IMR-90 (cell line): ENCODE data around the gene NXPE4. TPM values are rescaled to one million over a fixed set of nuclear protein-coding genes. Genes with fewer than 3 reads are reported as not detected.
"Not testable (repeated sequence)": the region's sequence is repeated elsewhere in the genome, so short reads cannot be mapped to it uniquely, and the experiment has no call there.

Experiments used
- ATAC-seq: fragments of 200-7000 bp; cut with Tn5 transposase; 2 replicates; pipeline ENCODE4 v1.9.1; 2020; ENCODE audit warnings: low read depth, mild to moderate bottlenecking, moderate library complexity
- BruUV-seq: library from RNA; stranded (reverse); fragments of 400-500 nt; replicated peaks from 2 replicates; lab custom pipeline; 2021; lab: Mats Ljungman, UMichigan
- CTCF ChIA-PET: fragments of 300-600 bp; formaldehyde crosslinking; extraction: SDS; loops from one replicate; lab custom pipeline; 2021; ENCODE audit warnings: antibody characterized with exemption; lab: Yijun Ruan, JAX
- POLR2A ChIA-PET: fragments of 300-600 bp; sonication (Branson Sonifier 250); formaldehyde crosslinking; loops from one replicate; lab custom pipeline; 2022; ENCODE audit warnings: antibody characterized with exemption; ENCODE audit not compliant: unreplicated experiment; lab: Charles Lee
- DNase-seq: peaks from one replicate; pipeline ENCODE4 v3.0.0; 2013
- H2AFZ ChIP-seq: replicated peaks from 2 replicates; pipeline ENCODE3; 2013; ENCODE audit warnings: low read length, mild to moderate bottlenecking; ENCODE audit not compliant: poor library complexity
- H2AK5ac ChIP-seq: 2 replicates; pipeline ENCODE4 v1.6.1; 2013; ENCODE audit warnings: low read depth, low read length, inconsistent platforms
- H2AK9ac ChIP-seq: replicated peaks from 2 replicates; pipeline ENCODE3; 2013; ENCODE audit warnings: mild to moderate bottlenecking, low read depth, low read length, moderate library complexity; ENCODE audit not compliant: poor library complexity
- H2BK120ac ChIP-seq: 2 replicates; pipeline ENCODE4 v1.6.1; 2013; ENCODE audit warnings: low read depth, low read length, inconsistent platforms
- H2BK15ac ChIP-seq: 3 replicates; pipeline ENCODE4 v1.6.1; 2013; ENCODE audit warnings: low read depth, low read length, inconsistent platforms
- H2BK20ac ChIP-seq: 2 replicates; pipeline ENCODE4 v1.6.1; 2013; ENCODE audit warnings: low read depth, mild to moderate bottlenecking, inconsistent platforms, low read length, moderate library complexity
- H2BK5ac ChIP-seq: 2 replicates; pipeline ENCODE4 v1.6.1; 2013; ENCODE audit warnings: mild to moderate bottlenecking, low read depth, low read length, inconsistent platforms; ENCODE audit not compliant: poor library complexity, severe bottlenecking
- H3K14ac ChIP-seq: replicated peaks from 2 replicates; pipeline ENCODE4 v1.6.1; 2013; ENCODE audit warnings: low read depth, low read length, inconsistent platforms
- H3K18ac ChIP-seq: 2 replicates; pipeline ENCODE4 v1.6.1; 2013; ENCODE audit warnings: low read depth, low read length, control low read depth
- H3K23ac ChIP-seq: 2 replicates; pipeline ENCODE4 v1.6.1; 2013; ENCODE audit warnings: low read depth, low read length, inconsistent platforms
- H3K27ac ChIP-seq: 2 replicates; pipeline ENCODE4 v1.5.1; 2013; ENCODE audit warnings: mild to moderate bottlenecking, control low read depth, low read length; ENCODE audit not compliant: insufficient read depth
- H3K27me3 ChIP-seq: 2 replicates; pipeline ENCODE4 v1.6.1; 2013; ENCODE audit warnings: low read length; ENCODE audit not compliant: control insufficient read depth, insufficient read depth
- H3K36me3 ChIP-seq: 2 replicates; pipeline ENCODE4 v1.6.1; 2013; ENCODE audit warnings: low read length, mixed read lengths; ENCODE audit not compliant: control insufficient read depth, insufficient read depth
- H3K4ac ChIP-seq: 2 replicates; pipeline ENCODE4 v1.6.1; 2013; ENCODE audit warnings: low read depth, low read length, inconsistent platforms
- H3K4me1 ChIP-seq: 2 replicates; pipeline ENCODE4 v1.6.1; 2013; ENCODE audit warnings: low read length, mixed read lengths; ENCODE audit not compliant: control insufficient read depth, insufficient read depth
- H3K4me2 ChIP-seq: 2 replicates; pipeline ENCODE4 v1.6.1; 2013; ENCODE audit warnings: low read depth, mild to moderate bottlenecking, control low read depth, low read length, moderate library complexity
- H3K4me3 ChIP-seq: 2 replicates; pipeline ENCODE4 v1.5.1; 2013; ENCODE audit warnings: low read depth, mild to moderate bottlenecking, control low read depth, low read length, moderate library complexity; ENCODE audit not compliant: insufficient read depth
- H3K56ac ChIP-seq: 2 replicates; pipeline ENCODE4 v1.6.1; 2013; ENCODE audit warnings: low read length, inconsistent platforms; ENCODE audit not compliant: insufficient read depth; ENCODE audit errors: extremely low read depth
- H3K79me1 ChIP-seq, 2 experiments: 2 replicates each; pipeline ENCODE4 v1.6.1; 2013; ENCODE audit warnings: low read length in 2 of 2, inconsistent platforms in 1 of 2, low read depth in 1 of 2
- H3K9ac ChIP-seq: 2 replicates; pipeline ENCODE4 v1.6.1; 2013; ENCODE audit warnings: low read depth, low read length, control low read depth
- H3K9me1 ChIP-seq: 2 replicates; pipeline ENCODE4 v1.6.1; 2013; ENCODE audit warnings: low read length, inconsistent platforms; ENCODE audit not compliant: insufficient read depth
- H3K9me3 ChIP-seq: 2 replicates; pipeline ENCODE4 v1.6.1; 2013; ENCODE audit warnings: low read length; ENCODE audit not compliant: control insufficient read depth, insufficient read depth
- H4K20me1 ChIP-seq: 2 replicates; pipeline ENCODE4 v1.6.1; 2013; ENCODE audit warnings: low read length, inconsistent platforms; ENCODE audit not compliant: insufficient read depth
- H4K5ac ChIP-seq: 2 replicates; pipeline ENCODE4 v1.6.1; 2013; ENCODE audit warnings: mild to moderate bottlenecking, low read depth, low read length, control low read depth
- H4K8ac ChIP-seq, 2 experiments: 2 replicates each; pipeline ENCODE4 v1.6.1; 2013; ENCODE audit warnings: low read depth in 2 of 2, low read length in 2 of 2, control low read depth in 1 of 2, inconsistent platforms in 1 of 2
- H4K91ac ChIP-seq: 2 replicates; pipeline ENCODE4 v1.6.1; 2013; ENCODE audit warnings: low read depth, low read length, inconsistent platforms; ENCODE audit not compliant: insufficient read depth
- WGBS, 2 experiments: methylation state at CpG; one replicate each; pipeline versions ENCODE4 v1.1.5 to v1.1.7; 2013; ENCODE audit warnings: missing lambda C conversion rate in 2 of 2; ENCODE audit not compliant: insufficient read length in 1 of 2; ENCODE audit errors: extremely low coverage in 2 of 2; 5-methylcytosine and 5-hydroxymethylcytosine counted together
- dilution Hi-C: fragments of 300-500 bp; cut with HindIII; formaldehyde crosslinking; loops from one replicate; pipeline ENCODE4 v1.14.3; 2018; ENCODE audit warnings: low sequenced_read_pairs; ENCODE audit not compliant: unreplicated experiment
- in situ Hi-C: fragments of 300-500 bp; cut with MboI; formaldehyde crosslinking; loops from 3 replicates; pipeline ENCODE4 v1.14.3; 2019; ENCODE audit warnings: low sequenced_read_pairs, inconsistent platforms, mixed read lengths
- intact Hi-C: fragments of 100-400 bp; cut with micrococcal nuclease; formaldehyde crosslinking; loops from 2 replicates; pipeline ENCODE4 v1.10.0; 2022
- polyA plus RNA-seq, 3 experiments: library from polyadenylated mRNA; depleted of rRNA; stranded (reverse); fragments of >200 nt; gene quantifications; 2 replicates each; pipeline ENCODE4 v1.2.3, GENCODE V29; 2012; ENCODE audit warnings: low replicate concordance in 1 of 3
- total RNA-seq: library from RNA; depleted of rRNA; stranded (reverse); fragments of >200 nt; gene quantifications from 2 replicates; pipeline ENCODE4 v1.2.3, GENCODE V29; 2012

Gene NXPE4
- total and polyA plus RNA-seq, 2 of the 4 experiments (the other 2 are of a cell fraction), result not detected

- H2BK20ac ChIP-seq, H3K4me3 ChIP-seq, H3K56ac ChIP-seq, POLR2A ChIA-PET, H3K4me2 ChIP-seq, H2AK9ac ChIP-seq, H3K4me1 ChIP-seq, H2AFZ ChIP-seq, H3K23ac ChIP-seq, H3K9ac ChIP-seq, H3K36me3 ChIP-seq, H3K27ac ChIP-seq, in situ Hi-C loops, H2BK5ac ChIP-seq, H4K8ac ChIP-seq, intact Hi-C loops, H3K9me1 ChIP-seq, H3K9me3 ChIP-seq, dilution Hi-C loops, H3K79me1 ChIP-seq, ATAC-seq, BruUV-seq, DNase-seq, H3K18ac ChIP-seq, H3K27me3 ChIP-seq, H3K4ac ChIP-seq, H4K91ac ChIP-seq, H4K5ac ChIP-seq, H2AK5ac ChIP-seq, H2BK120ac ChIP-seq, H2BK15ac ChIP-seq, H3K14ac ChIP-seq, CTCF ChIA-PET, H4K20me1 ChIP-seq: not testable (repeated sequence)
- 50% methylated on average over 1 of the region's 9 CpGs; no CpG with 5 or more reads in 1 of the 2 experiments for WGBS, 2 experiments
Measured at GRCh38 chr11:114612199-114612598, 16.6 kb upstream of the NXPE4 start.
